CD4-positive, alpha-beta T cell (primary cell): ENCODE measurements around the gene NRN1L. TPM values are rescaled to one million over a fixed set of nuclear protein-coding genes. Genes with fewer than 3 reads are reported as not detected.

Experiments
- ATAC-seq: fragments of 200-7000 bp; cut with Tn5 transposase; one replicate; pipeline ENCODE4 v1.10.0; 2022; ENCODE audit warnings: mild to moderate bottlenecking; ENCODE audit not compliant: poor library complexity
- CTCF ChIA-PET: fragments of 350-600 bp; sonication (Branson Sonifier 250); formaldehyde crosslinking; loops from one replicate; lab custom pipeline; 2021; ENCODE audit warnings: antibody characterized with exemption, inconsistent platforms; lab: Charles Lee
- POLR2A ChIA-PET: fragments of 350-600 bp; sonication (Branson Sonifier 250); formaldehyde crosslinking; loops from one replicate; lab custom pipeline; 2021; ENCODE audit warnings: antibody characterized with exemption, inconsistent platforms; lab: Charles Lee
- DNase-seq, 14 experiments: peaks; one replicate each; pipeline ENCODE4 v3.0.0-alpha.2; 2013 to 2020; ENCODE audit warnings: mixed read lengths in 2 of 14
- H3K27ac ChIP-seq, 2 donors: one replicate each; pipeline versions ENCODE4 v1.5.1 to v1.7.0; 2013; ENCODE audit warnings: low read length in 2 of 2, low read depth in 1 of 2, mild to moderate bottlenecking in 1 of 2
- H3K27me3 ChIP-seq, 2 experiments: 1 replicate in 1 of 2; 2 replicates in 1 of 2; pipeline versions ENCODE4 v1.6.1 to v1.7.0; 2013; ENCODE audit warnings: low read length in 2 of 2, control low read depth in 1 of 2, mild to moderate bottlenecking in 1 of 2, moderate library complexity in 1 of 2; ENCODE audit not compliant: insufficient read depth in 2 of 2, control insufficient read depth in 1 of 2
- H3K36me3 ChIP-seq: one replicate; pipeline ENCODE4 v1.6.1; 2013; ENCODE audit warnings: low read length, control low read depth; ENCODE audit not compliant: insufficient read depth
- H3K4me1 ChIP-seq: one replicate; pipeline ENCODE4 v1.6.1; 2013; ENCODE audit warnings: low read length, control low read depth; ENCODE audit not compliant: insufficient read depth
- H3K4me3 ChIP-seq: one replicate; pipeline ENCODE4 v1.5.1; 2013; ENCODE audit warnings: mild to moderate bottlenecking, low read length, moderate library complexity
- H3K9me3 ChIP-seq, 2 experiments: 1 replicate in 1 of 2; 2 replicates in 1 of 2; pipeline versions ENCODE4 v1.6.1 to v1.7.0; 2013; ENCODE audit warnings: low read length in 2 of 2, mild to moderate bottlenecking in 2 of 2, control low read depth in 1 of 2, moderate library complexity in 1 of 2; ENCODE audit not compliant: control insufficient read depth in 1 of 2, insufficient read depth in 1 of 2
- H3K27ac Mint-ChIP-seq: one replicate; pipeline ENCODE4 v1.8.0; 2020; ENCODE audit warnings: mixed read lengths
- H3K27me3 Mint-ChIP-seq: one replicate; pipeline ENCODE4 v1.8.0; 2021; ENCODE audit warnings: mixed read lengths
- H3K36me3 Mint-ChIP-seq: one replicate; pipeline ENCODE4 v1.8.0; 2021; ENCODE audit warnings: low read depth, mixed read lengths
- H3K4me1 Mint-ChIP-seq: one replicate; pipeline ENCODE4 v1.8.0; 2021; ENCODE audit warnings: low read depth, mixed read lengths
- H3K4me3 Mint-ChIP-seq: one replicate; pipeline ENCODE4 v1.8.0; 2020; ENCODE audit warnings: mild to moderate bottlenecking, mixed read lengths
- H3K9me3 Mint-ChIP-seq: one replicate; pipeline ENCODE4 v1.8.0; 2020; ENCODE audit warnings: mixed read lengths
- CTCF ChIP-seq: fragments of 200-600 bp; IDR thresholded peaks from one replicate; pipeline ENCODE4 v1.8.0; 2022; ENCODE audit warnings: antibody characterized with exemption, mild to moderate bottlenecking
- intact Hi-C, 2 experiments: fragments of 100-400 bp; cut with DNase I in 1 of 2; cut with micrococcal nuclease in 1 of 2; formaldehyde crosslinking; loops; one replicate each; pipeline versions ENCODE4 v1.15.1 to v1.9.0; 2023 to 2025; cut with DNase I, micrococcal nuclease
- total RNA-seq, 174 experiments: library from RNA in 2 of 174; stranded (reverse) in 2 of 174; gene quantifications; one replicate each; pipeline ENCODE4 v1.2.3 and lab custom pipeline; 2021 to 2026

NRN1L gene
- total RNA-seq, 2 experiments from 2014 or later = 2.9 to 4.4 TPM

- ChIA-PET CTCF (no interaction called here), POLR2A (no interaction called here)
- peaks cover 11% of the 10 kb centered on the region for H3K4me1 ChIP-seq
- no peak overlapping the region for H3K4me3 ChIP-seq
- peak overlapping the region; percentile 48 for H3K27ac Mint-ChIP-seq
- no peaks in the 10 kb centered on the region for H3K9me3 ChIP-seq
- ATAC-seq (no peak), DNase-seq (no peak)
- no peak overlapping the region for H3K27ac ChIP-seq
- H3K4me1 Mint-ChIP-seq = peaks cover 20% of the 10 kb centered on the region
- TF ChIP-seq CTCF = no peak
- no peaks in the 10 kb centered on the region for H3K27me3 ChIP-seq
- no peak overlapping the region for H3K4me3 Mint-ChIP-seq
- H3K36me3 Mint-ChIP-seq = peaks cover 45% of the 10 kb centered on the region
- H3K36me3 ChIP-seq = peaks cover 52% of the 10 kb centered on the region
- H3K9me3 Mint-ChIP-seq = no peaks in the 10 kb centered on the region
- no peaks in the 10 kb centered on the region for H3K27me3 Mint-ChIP-seq
- intact Hi-C loops = loop anchor here in 1 of 2 experiments (10.0 kb wide), 1 partner anchor 181 kb away; no protein-coding TSS in a partner anchor
These were observed 31.4 kb downstream of the NRN1L start for GRCh38 chr16:67915831-67916723.

GRCh38 chr16:67917140-67917851, 32.6 kb downstream of the NRN1L start:
- ChIA-PET POLR2A (no interaction called here), CTCF (no interaction called here)
- ATAC-seq (no peak), DNase-seq (no peak)
- Mint-ChIP-seq H3K4me3 (no peak overlapping the region), H3K27ac (no peak overlapping the region), H3K27me3 (no peaks in the 10 kb centered on the region), H3K36me3 (peaks cover 42% of the 10 kb centered on the region), H3K9me3 (no peaks in the 10 kb centered on the region), H3K4me1 (peaks cover 20% of the 10 kb centered on the region)
- no peak for TF ChIP-seq CTCF
- Histone ChIP-seq H3K27ac (no peak overlapping the region), H3K36me3 (peaks cover 44% of the 10 kb centered on the region), H3K27me3 (no peaks in the 10 kb centered on the region), H3K9me3 (no peaks in the 10 kb centered on the region), H3K4me1 (peaks cover 11% of the 10 kb centered on the region), H3K4me3 (no peak overlapping the region)
- intact Hi-C loops = loop anchor here in 1 of 2 experiments (10.0 kb wide), 1 partner anchor 182 kb away; no protein-coding TSS in a partner anchor

- no peak for ATAC-seq
These were observed 33.2 kb downstream of the NRN1L start for GRCh38 chr16:67917852-67918236.

More at GRCh38 chr16:67917852-67918236, 33.2 kb downstream of the NRN1L start:
- Histone ChIP-seq H3K4me3 (no peak overlapping the region), H3K27ac (no peak overlapping the region), H3K9me3 (no peaks in the 10 kb centered on the region), H3K4me1 (peaks cover 11% of the 10 kb centered on the region), H3K27me3 (no peaks in the 10 kb centered on the region), H3K36me3 (peaks cover 48% of the 10 kb centered on the region)
- Mint-ChIP-seq H3K27ac (no peak overlapping the region), H3K27me3 (no peaks in the 10 kb centered on the region), H3K36me3 (peaks cover 44% of the 10 kb centered on the region), H3K4me3 (no peak overlapping the region), H3K9me3 (no peaks in the 10 kb centered on the region), H3K4me1 (peaks cover 20% of the 10 kb centered on the region)
- ChIA-PET CTCF (no interaction called here), POLR2A (no interaction called here)
- peak in 3 of 14 experiments; percentile 22 to 46 (median 28) for DNase-seq
- no peak for TF ChIP-seq CTCF
- intact Hi-C loops = loop anchor here in 1 of 2 experiments (10.0 kb wide), 1 partner anchor 183 kb away; no protein-coding TSS in a partner anchor
